Thoracic aorta (tissue), 2 donors: Measurements from ENCODE around the gene ZNF394. TPM values are rescaled to one million over a fixed set of nuclear protein-coding genes. Genes with fewer than 3 reads are reported as not detected.

ENCODE experiments used
- ATAC-seq: fragments of 150-250 bp; one replicate; pipeline ENCODE4 v1.8.0; 2017; ENCODE audit warnings: low read depth; ENCODE audit not compliant: insufficient number of reproducible peaks, low FRiP score
- DNase-seq: peaks from one replicate; pipeline ENCODE4 v3.0.0-alpha.2; 2020; ENCODE audit warnings: low spot score
- H3K27ac ChIP-seq, 2 donors: fragments of 200-600 bp; sonication (generic); 1 replicate in 1 of 2; 2 replicates in 1 of 2; pipeline ENCODE4 v1.5.1; 2016; ENCODE audit warnings: mild to moderate bottlenecking in 2 of 2, moderate library complexity in 2 of 2
- H3K27me3 ChIP-seq: fragments of 200-600 bp; sonication (generic); replicated peaks from 2 replicates; pipeline ENCODE4 v1.6.0; 2016; ENCODE audit warnings: mild to moderate bottlenecking; ENCODE audit not compliant: insufficient read depth
- H3K36me3 ChIP-seq: fragments of 200-600 bp; sonication (generic); one replicate; pipeline ENCODE4 v1.5.1; 2016
- H3K4me1 ChIP-seq, 2 donors: fragments of 200-600 bp; sonication (generic); 1 replicate in 1 of 2; 2 replicates in 1 of 2; pipeline versions ENCODE4 v1.5.1 to v1.6.0; 2016; ENCODE audit warnings: low read depth in 2 of 2, mild to moderate bottlenecking in 1 of 2; ENCODE audit not compliant: control insufficient read depth in 1 of 2
- H3K4me3 ChIP-seq: fragments of 200-600 bp; sonication (generic); 2 replicates; pipeline ENCODE4 v1.5.1; 2016; ENCODE audit warnings: mild to moderate bottlenecking
- H3K9me3 ChIP-seq: fragments of 200-600 bp; sonication (generic); 2 replicates; pipeline ENCODE4 v1.5.1; 2016
- total RNA-seq, 2 donors: library from RNA; depleted of rRNA; stranded (reverse); fragments of >200 nt; gene quantifications; one replicate each; pipeline versions ENCODE4 v1.1.0 to v1.2.3, GENCODE V29; 2016
- TF ChIP-seq, protein P1 (sequence below): fragments of 200-600 bp; sonication (generic); IDR thresholded peaks from one replicate; pipeline ENCODE4 v1.5.1; 2019; ENCODE audit warnings: antibody characterized with exemption

ZNF394 gene
- total RNA-seq, 2 donors from 2014 or later = 28.4 to 54.9 TPM

DNA sequence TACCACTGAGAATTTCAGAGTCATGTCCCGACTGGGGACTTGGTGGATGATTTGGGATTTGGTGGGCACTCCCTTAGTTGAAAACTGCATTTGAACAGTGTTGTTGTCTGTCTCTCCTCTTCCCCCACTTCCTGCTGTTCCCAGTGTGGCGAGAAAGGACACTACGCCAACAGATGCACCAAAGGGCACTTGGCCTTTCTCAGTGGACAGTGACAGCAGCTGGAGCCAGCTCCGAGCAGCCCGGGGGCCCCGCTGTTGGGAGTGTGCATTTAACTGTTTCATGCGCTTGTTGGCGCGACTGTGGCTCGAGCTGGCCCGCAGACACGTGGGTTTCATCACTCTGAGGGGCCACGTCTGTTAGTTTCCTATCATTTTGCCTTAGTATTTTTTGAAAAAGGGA, 43.8 kb downstream of the ZNF394 start:
- Histone ChIP-seq H3K27me3 (no peaks in the 10 kb centered on the region), H3K4me3 (no peak overlapping the region), H3K36me3 (peaks cover 72% of the 10 kb centered on the region), H3K4me1 (no peaks in the 10 kb centered on the region), H3K9me3 (no peaks in the 10 kb centered on the region), H3K27ac (no peak overlapping the region)
- DNase-seq = no peak
- TF ChIP-seq, protein P1, sequence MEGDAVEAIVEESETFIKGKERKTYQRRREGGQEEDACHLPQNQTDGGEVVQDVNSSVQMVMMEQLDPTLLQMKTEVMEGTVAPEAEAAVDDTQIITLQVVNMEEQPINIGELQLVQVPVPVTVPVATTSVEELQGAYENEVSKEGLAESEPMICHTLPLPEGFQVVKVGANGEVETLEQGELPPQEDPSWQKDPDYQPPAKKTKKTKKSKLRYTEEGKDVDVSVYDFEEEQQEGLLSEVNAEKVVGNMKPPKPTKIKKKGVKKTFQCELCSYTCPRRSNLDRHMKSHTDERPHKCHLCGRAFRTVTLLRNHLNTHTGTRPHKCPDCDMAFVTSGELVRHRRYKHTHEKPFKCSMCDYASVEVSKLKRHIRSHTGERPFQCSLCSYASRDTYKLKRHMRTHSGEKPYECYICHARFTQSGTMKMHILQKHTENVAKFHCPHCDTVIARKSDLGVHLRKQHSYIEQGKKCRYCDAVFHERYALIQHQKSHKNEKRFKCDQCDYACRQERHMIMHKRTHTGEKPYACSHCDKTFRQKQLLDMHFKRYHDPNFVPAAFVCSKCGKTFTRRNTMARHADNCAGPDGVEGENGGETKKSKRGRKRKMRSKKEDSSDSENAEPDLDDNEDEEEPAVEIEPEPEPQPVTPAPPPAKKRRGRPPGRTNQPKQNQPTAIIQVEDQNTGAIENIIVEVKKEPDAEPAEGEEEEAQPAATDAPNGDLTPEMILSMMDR = no peak
- no peak for ATAC-seq

DNA sequence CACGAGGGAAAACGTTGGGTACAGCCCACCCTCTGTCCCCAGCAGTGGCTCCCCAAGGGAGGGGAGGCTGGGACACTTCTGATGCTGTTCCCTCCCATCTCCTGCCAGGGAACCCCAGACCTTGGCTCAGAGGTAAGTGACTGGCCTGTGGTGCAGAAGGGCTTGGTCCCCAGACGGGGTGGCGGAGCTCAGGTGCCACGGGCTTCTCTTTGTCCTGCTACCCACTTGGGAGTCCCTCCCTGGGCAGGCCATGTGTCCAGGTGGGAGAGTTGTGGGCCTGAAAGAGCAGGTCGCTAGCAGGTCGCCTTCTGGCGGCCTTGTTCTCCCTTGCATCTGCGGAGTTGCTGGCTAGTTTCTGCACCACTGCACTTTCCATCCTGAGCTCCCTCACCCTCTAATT, 44.2 kb downstream of the ZNF394 start:
- Histone ChIP-seq H3K9me3 (no peaks in the 10 kb centered on the region), H3K27me3 (no peaks in the 10 kb centered on the region), H3K4me3 (no peak overlapping the region), H3K27ac (no peak overlapping the region), H3K36me3 (peaks cover 76% of the 10 kb centered on the region), H3K4me1 (no peaks in the 10 kb centered on the region)
- DNase-seq (no peak), ATAC-seq (no peak)
- TF ChIP-seq, protein P1 = no peak

DNA sequence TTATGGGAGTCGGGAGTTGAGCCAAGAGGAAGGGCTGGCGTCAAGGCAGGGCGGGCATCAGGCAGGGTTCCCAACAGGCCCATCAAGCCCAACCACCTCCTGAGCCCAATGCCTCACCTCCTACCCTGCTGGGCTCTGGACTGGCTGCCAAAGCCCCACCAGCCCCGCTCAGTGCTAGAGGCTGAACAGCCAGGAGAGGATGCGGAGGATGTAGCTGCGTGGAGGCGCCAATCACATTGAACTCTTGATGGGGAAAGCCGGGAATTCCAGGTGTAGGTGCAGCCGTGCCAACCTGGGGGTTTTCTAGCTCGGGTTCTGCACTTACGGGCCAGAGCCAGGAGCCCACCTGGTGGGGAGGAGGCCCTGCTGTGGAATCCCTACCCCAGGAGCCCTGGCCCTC, 47.0 kb downstream of the ZNF394 start:
- Histone ChIP-seq H3K36me3 (peaks cover 88% of the 10 kb centered on the region), H3K9me3 (no peaks in the 10 kb centered on the region), H3K4me1 (no peaks in the 10 kb centered on the region), H3K27me3 (no peaks in the 10 kb centered on the region), H3K4me3 (no peak overlapping the region), H3K27ac (no peak overlapping the region)
- TF ChIP-seq, protein P1 = no peak
- no peak for ATAC-seq
- no peak for DNase-seq

DNA sequence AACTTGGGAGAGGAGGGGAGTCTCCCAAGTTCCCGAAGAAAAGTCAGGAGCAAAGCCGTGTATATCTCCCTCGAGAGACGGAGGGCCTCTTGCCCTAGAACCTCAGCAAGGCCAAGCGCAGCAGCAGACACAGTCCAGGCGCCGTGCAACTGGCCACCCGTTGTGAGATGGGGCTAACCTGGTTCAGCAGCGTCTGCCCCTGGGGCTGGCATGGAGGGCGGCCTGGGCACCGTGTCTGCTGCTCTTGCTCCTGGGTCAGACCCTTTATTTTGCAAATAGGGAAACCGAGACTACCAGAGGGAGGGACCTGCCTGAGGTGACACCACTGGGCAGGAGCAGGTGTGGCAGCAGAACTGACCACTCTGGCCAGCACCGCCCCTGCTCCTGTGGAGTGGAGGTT, 47.5 kb downstream of the ZNF394 start:
- H3K36me3 ChIP-seq = peaks cover 88% of the 10 kb centered on the region
- no peak overlapping the region for H3K27ac ChIP-seq
- DNase-seq (no peak), ATAC-seq (no peak)
- no peaks in the 10 kb centered on the region for H3K4me1 ChIP-seq
- TF ChIP-seq, protein P1 = no peak
- H3K9me3 ChIP-seq = no peaks in the 10 kb centered on the region
- H3K4me3 ChIP-seq = no peak overlapping the region
- H3K27me3 ChIP-seq = no peaks in the 10 kb centered on the region

- ATAC-seq (no peak), DNase-seq (no peak)
- Histone ChIP-seq H3K27ac (no peak overlapping the region), H3K27me3 (no peaks in the 10 kb centered on the region), H3K9me3 (no peaks in the 10 kb centered on the region), H3K4me3 (no peak overlapping the region), H3K4me1 (no peaks in the 10 kb centered on the region), H3K36me3 (peaks cover 85% of the 10 kb centered on the region)
- TF ChIP-seq, protein P1 = no peak
Measured at GRCh38 chr7:99451936-99452335, 48.1 kb downstream of the ZNF394 start.
